GOT3 (cell line): ENCODE results near the gene HS3ST6.
"Not testable (repeated sequence)": the region's sequence is repeated elsewhere in the genome, so short reads cannot be mapped to it uniquely, and the experiment has no call there.

Source experiments
- DNase-seq: peaks from one replicate; lab custom pipeline; 2025; ENCODE audit warnings: mixed read lengths; lab: John Stamatoyannopoulos, UW

Gene HS3ST6

GRCh38 chr16:1946495-1947368 lies 28.5 kb upstream of the HS3ST6 start:
- no peak for DNase-seq

GRCh38 chr16:1945559-1946391 lies 27.6 kb upstream of the HS3ST6 start:
- no peak for DNase-seq

GRCh38 chr16:1944612-1945199 lies 26.5 kb upstream of the HS3ST6 start:
- DNase-seq = no peak

- peak; percentile 92 for DNase-seq
Observed at GRCh38 chr16:1942810-1943726, 24.9 kb upstream of the HS3ST6 start, which contains the start of gene MSRB1. TSS of gene MSRB1 (minus strand) at chr16:1943199. CDS start at chr16:1943156, 43 bp downstream.

- DNase-seq = no peak
Observed at GRCh38 chr16:1942047-1942809, 24.0 kb upstream of the HS3ST6 start.

GRCh38 chr16:1941162-1942046 lies 23.2 kb upstream of the HS3ST6 start:
- DNase-seq = no peak

- DNase-seq = no peak
Observed at GRCh38 chr16:1940273-1941161, 22.3 kb upstream of the HS3ST6 start.

GRCh38 chr16:1939833-1940232 lies 21.6 kb upstream of the HS3ST6 start:
- DNase-seq = not testable (repeated sequence)

GRCh38 chr16:1938910-1939309 lies 20.7 kb upstream of the HS3ST6 start:
- no peak for DNase-seq

- DNase-seq = no peak
Observed at GRCh38 chr16:1938316-1938715, 20.1 kb upstream of the HS3ST6 start.

GRCh38 chr16:1936945-1937479 lies 18.8 kb upstream of the HS3ST6 start:
- no peak for DNase-seq

GRCh38 chr16:1933097-1933661 lies 15.0 kb upstream of the HS3ST6 start:
- no peak for DNase-seq

- DNase-seq = no peak
Observed at GRCh38 chr16:1932050-1933028, 14.1 kb upstream of the HS3ST6 start.

- DNase-seq = no peak
Observed at GRCh38 chr16:1930338-1930720, 12.1 kb upstream of the HS3ST6 start.

- DNase-seq = peak; percentile 74
Observed at GRCh38 chr16:1929578-1930337, 11.5 kb upstream of the HS3ST6 start.

- no peak for DNase-seq
Observed at GRCh38 chr16:1929105-1929504, 10.9 kb upstream of the HS3ST6 start.
